ENCODE data around the gene SHROOM2. TPM values are rescaled to one million over a fixed set of nuclear protein-coding genes. Genes with fewer than 3 reads are reported as not detected.

SHROOM2 gene
- total and polyA plus RNA-seq, 9 of the 15 experiments (the other 6 are each of a cell fraction or from before 2014, with no cell fraction given): not detected

- H3K4me2 ChIP-seq (ENCODE audit: insufficient read depth, low read length): no peak overlapping the region
- DNase-seq (ENCODE audit: extremely low read depth in 1 of 4, low spot score in 3 of 4) (no peak), FAIRE-seq (no peak), ATAC-seq (no peak)
- no peaks in the 10 kb centered on the region for H3K79me2 ChIP-seq (ENCODE audit: control insufficient read depth, insufficient read depth, low read length)
- no peak overlapping the region for H3K27ac ChIP-seq (ENCODE audit: extremely low read depth, low read depth, low read length)
- H3K9ac ChIP-seq (ENCODE audit: insufficient read depth in 1 of 2, low read depth in 2 of 2, low read length in 2 of 2): no peak overlapping the region
- CTCF ChIA-PET (ENCODE audit: low intra/inter-chr PET ratio): no interaction called here
- no TSS peak for BruUV-seq (replicated peaks)
- TF ChIP-seq ZBTB40 (IDR thresholded peaks at IDR 0.05) (no peak), ZBTB40 (CRISPR knock-in tag; IDR thresholded peaks at IDR 0.05) (no peak), IRF9 (tag; IDR thresholded peaks at IDR 0.05) (no peak), AFF1 (IDR thresholded peaks at IDR 0.05; ENCODE audit: low read depth in 1 of 2, partially characterized antibody in 2 of 2) (no peak), PKNOX1 (IDR thresholded peaks at IDR 0.05) (no peak), SNIP1 (IDR thresholded peaks at IDR 0.05; ENCODE audit: low read depth) (no peak)
- no peaks in the 10 kb centered on the region for H3K9me3 ChIP-seq (replicated peaks; ENCODE audit: control insufficient read depth, insufficient read depth, low read depth, low read length)
- no peak overlapping the region for H2AFZ ChIP-seq (ENCODE audit: low read depth, low read length)
- intact Hi-C loops (cut with micrococcal nuclease): no loop called here
- no peaks in the 10 kb centered on the region for H3K9me1 ChIP-seq (ENCODE audit: control insufficient read depth, insufficient read depth, low read length)
- 0% methylated on average over 1 of the region's 1 CpG for whole genome bisulfite sequencing (ENCODE audit: insufficient coverage, low coverage, missing lambda C conversion rate)
- H3K36me3 ChIP-seq (ENCODE audit: control insufficient read depth, insufficient read depth, low read length): no peaks in the 10 kb centered on the region
- POLR2A ChIA-PET: interaction anchor here (0.5 kb wide), 1 partner anchor 45 kb away, joined by 4 read pairs; no protein-coding TSS in a partner anchor
- no peak overlapping the region for H3K4me3 ChIP-seq
- in situ Hi-C loops (cut with MboI): no loop called here
- no peaks in the 10 kb centered on the region for H4K20me1 ChIP-seq (replicated peaks; ENCODE audit: control insufficient read depth, insufficient read depth, low read length)
- H3K27me3 ChIP-seq (ENCODE audit: control insufficient read depth in 2 of 2, insufficient read depth in 2 of 2, low read length in 2 of 2): peaks cover 5 to 26% of the 10 kb centered on the region in 2 experiments; a peak in 3 of 5 replicates
- no peaks in the 10 kb centered on the region for H3K4me1 ChIP-seq (replicated peaks in 1 of 2; ENCODE audit: control insufficient read depth in 2 of 2, insufficient read depth in 2 of 2, low read length in 2 of 2)
Measured at GRCh38 chrX:9860826-9861225, 74.6 kb downstream of the SHROOM2 start.
